PC-9 (cell line): Measurements from ENCODE around the gene DRC1. TPM values are rescaled to one million over a fixed set of nuclear protein-coding genes. Genes with fewer than 3 reads are reported as not detected.
A peak's percentile ranks its signal among the peaks of the same experiment; 100 is the strongest.

Experiments used
- BruUV-seq: library from RNA; stranded (reverse); fragments of 400-500 nt; replicated peaks from 2 replicates; lab custom pipeline; 2021; lab: Mats Ljungman, UMichigan
- CTCF ChIA-PET: fragments of 300-600 bp; sonication (Branson Sonifier 250); formaldehyde crosslinking; loops from one replicate; lab custom pipeline; 2022; ENCODE audit warnings: antibody characterized with exemption; lab: Charles Lee
- POLR2A ChIA-PET: fragments of 300-600 bp; sonication (Branson Sonifier 250); formaldehyde crosslinking; loops from one replicate; lab custom pipeline; 2022; ENCODE audit warnings: antibody characterized with exemption; ENCODE audit not compliant: unreplicated experiment; lab: Charles Lee
- DNase-seq, 2 experiments: peaks; one replicate each; pipeline versions ENCODE4 v3.0.0 to v3.0.0-alpha.2; 2015 to 2022; ENCODE audit warnings: mixed read lengths in 1 of 2
- H2AFZ ChIP-seq: fragments of 200-600 bp; sonication (generic); 2 replicates; pipeline ENCODE4 v1.8.1; 2017; ENCODE audit warnings: antibody characterized with exemption
- H3F3A ChIP-seq: fragments of 200-600 bp; sonication (generic); 2 replicates; pipeline ENCODE4 v1.8.1; 2017; ENCODE audit warnings: antibody characterized with exemption, mild to moderate bottlenecking, low read depth; ENCODE audit not compliant: insufficient read depth
- H3K27ac ChIP-seq: fragments of 200-600 bp; sonication (generic); 2 replicates; pipeline ENCODE4 v1.6.1; 2016; ENCODE audit warnings: mixed run types
- H3K27me3 ChIP-seq: fragments of 200-600 bp; sonication (generic); 2 replicates; pipeline ENCODE4 v1.6.1; 2016; ENCODE audit warnings: low read depth, mixed run types; ENCODE audit not compliant: insufficient read depth
- H3K36me3 ChIP-seq: fragments of 200-600 bp; sonication (generic); 2 replicates; pipeline ENCODE4 v1.6.1; 2016; ENCODE audit warnings: low read depth, mixed run types
- H3K4me1 ChIP-seq: fragments of 200-600 bp; sonication (generic); replicated peaks from 2 replicates; pipeline ENCODE4 v1.6.1; 2016; ENCODE audit warnings: mixed run types; ENCODE audit not compliant: insufficient read depth
- H3K4me2 ChIP-seq: fragments of 200-600 bp; sonication (generic); 2 replicates; pipeline ENCODE4 v1.6.1; 2017; ENCODE audit warnings: mixed run types
- H3K4me3 ChIP-seq: fragments of 200-600 bp; sonication (generic); 2 replicates; pipeline ENCODE4 v1.6.1; 2016; ENCODE audit warnings: mixed run types
- H3K79me2 ChIP-seq: fragments of 200-600 bp; sonication (generic); 2 replicates; pipeline ENCODE4 v1.6.1; 2017; ENCODE audit warnings: low read depth, mixed run types
- H3K9me2 ChIP-seq: fragments of 200-600 bp; sonication (generic); 2 replicates; pipeline ENCODE4 v1.8.1; 2017; ENCODE audit warnings: mild to moderate bottlenecking; ENCODE audit not compliant: insufficient read depth
- H3K9me3 ChIP-seq: fragments of 200-600 bp; sonication (generic); 2 replicates; pipeline ENCODE4 v1.8.1; 2016; ENCODE audit warnings: low read depth; ENCODE audit not compliant: insufficient read depth
- H4K20me1 ChIP-seq: fragments of 200-600 bp; sonication (generic); 2 replicates; pipeline ENCODE4 v1.8.1; 2017; ENCODE audit not compliant: insufficient read depth
- CTCF ChIP-seq: fragments of 200-600 bp; sonication (generic); conservative IDR thresholded peaks from 2 replicates; pipeline ENCODE4 v1.6.1; 2017; ENCODE audit warnings: mixed run types, antibody characterized with exemption, mild to moderate bottlenecking, moderate library complexity
- EZH2 ChIP-seq: fragments of 200-600 bp; sonication (generic); IDR thresholded peaks from 2 replicates; pipeline ENCODE4 v1.8.0; 2017; ENCODE audit warnings: antibody characterized with exemption, low read depth
- intact Hi-C: fragments of 100-400 bp; cut with micrococcal nuclease; formaldehyde crosslinking; loops from one replicate; pipeline ENCODE4 v1.10.0; 2022; ENCODE audit not compliant: unreplicated experiment
- total RNA-seq: library from RNA; stranded (reverse); gene quantifications from 2 replicates; pipeline ENCODE4 v1.2.3, GENCODE V29; 2021

The DRC1 gene
- total RNA-seq, 1 experiment from 2014 or later, result 6.4 TPM

GRCh38 chr2:26442707-26443106 lies 41.0 kb downstream of the DRC1 start:
- Histone ChIP-seq H3K4me2 (no peak overlapping the region), H4K20me1 (no peaks in the 10 kb centered on the region), H3K27me3 (no peaks in the 10 kb centered on the region), H3K9me3 (no peaks in the 10 kb centered on the region), H2AFZ (no peak overlapping the region), H3K36me3 (no peaks in the 10 kb centered on the region), H3K79me2 (no peaks in the 10 kb centered on the region), H3K4me1 (no peaks in the 10 kb centered on the region), H3K4me3 (no peak overlapping the region), H3F3A (no peaks in the 10 kb centered on the region), H3K27ac (no peak overlapping the region), H3K9me2 (no peaks in the 10 kb centered on the region)
- no peak for TF ChIP-seq CTCF
- no peak for TF ChIP-seq EZH2
- intact Hi-C loops, result no loop called here
- peak in 1 of 2 experiments; percentile 66 for DNase-seq
- no TSS peak for BruUV-seq
- ChIA-PET CTCF (no interaction called here), POLR2A (no interaction called here)

- Histone ChIP-seq H3K4me3 (no peak overlapping the region), H3F3A (no peaks in the 10 kb centered on the region), H3K9me2 (no peaks in the 10 kb centered on the region), H3K27me3 (no peaks in the 10 kb centered on the region), H4K20me1 (no peaks in the 10 kb centered on the region), H3K4me1 (no peaks in the 10 kb centered on the region), H3K4me2 (no peak overlapping the region), H2AFZ (no peak overlapping the region), H3K79me2 (no peaks in the 10 kb centered on the region), H3K36me3 (no peaks in the 10 kb centered on the region), H3K9me3 (no peaks in the 10 kb centered on the region), H3K27ac (no peak overlapping the region)
- POLR2A ChIA-PET, result no interaction called here
- no peak for DNase-seq
- no TSS peak for BruUV-seq
- intact Hi-C loops, result no loop called here
- TF ChIP-seq EZH2, result no peak
- TF ChIP-seq CTCF, result no peak
- CTCF ChIA-PET, result no interaction called here
Observed at GRCh38 chr2:26444236-26444635, 42.5 kb downstream of the DRC1 start.

- no peaks in the 10 kb centered on the region for H3K27me3 ChIP-seq
- no peak for TF ChIP-seq CTCF
- TF ChIP-seq EZH2, result no peak
- H3K4me2 ChIP-seq, result no peak overlapping the region
- no peak overlapping the region for H3K4me3 ChIP-seq
- no peak overlapping the region for H2AFZ ChIP-seq
- POLR2A ChIA-PET, result interaction anchor here (0.6 kb wide), 1 partner anchor 114 kb away, joined by 3 read pairs; no protein-coding TSS in a partner anchor
- H3K9me3 ChIP-seq, result no peaks in the 10 kb centered on the region
- CTCF ChIA-PET, result interaction anchor here (0.6 kb wide), 2 partner anchors 157 to 460 kb away, joined by 4 to 5 read pairs; no protein-coding TSS in a partner anchor
- intact Hi-C loops, result no loop called here
- H4K20me1 ChIP-seq, result no peaks in the 10 kb centered on the region
- no peaks in the 10 kb centered on the region for H3K4me1 ChIP-seq
- no peaks in the 10 kb centered on the region for H3K36me3 ChIP-seq
- no peak for DNase-seq
- no peaks in the 10 kb centered on the region for H3F3A ChIP-seq
- H3K27ac ChIP-seq, result no peak overlapping the region
- BruUV-seq, result no TSS peak
- H3K79me2 ChIP-seq, result no peaks in the 10 kb centered on the region
- no peaks in the 10 kb centered on the region for H3K9me2 ChIP-seq
Observed at GRCh38 chr2:26448651-26449050, 46.9 kb downstream of the DRC1 start.
